Naive thymus-derived CD4-positive, alpha-beta T cell (primary cell): ENCODE results near the gene XPC. TPM values are rescaled to one million over a fixed set of nuclear protein-coding genes. Genes with fewer than 3 reads are reported as not detected.

Source experiments
- ATAC-seq: fragments of 150-1000 bp; cut with Tn5 transposase; 2 replicates; pipeline ENCODE4 v1.10.0; 2021; ENCODE audit warnings: mild to moderate bottlenecking, moderate library complexity
- CTCF ChIA-PET: fragments of 350-600 bp; sonication (Branson Sonifier 250); formaldehyde crosslinking; loops from one replicate; lab custom pipeline; 2021; ENCODE audit warnings: antibody characterized with exemption; lab: Charles Lee
- POLR2A ChIA-PET: fragments of 350-600 bp; sonication (Branson Sonifier 250); formaldehyde crosslinking; loops from one replicate; lab custom pipeline; 2021; ENCODE audit warnings: antibody characterized with exemption, inconsistent platforms; lab: Charles Lee
- DNase-seq, 9 donors: peaks; one replicate each; pipeline versions ENCODE4 v3.0.0 to v3.0.0-alpha.2; 2020 to 2022; ENCODE audit warnings: mixed read lengths in 1 of 9
- H3K27ac ChIP-seq: one replicate; pipeline ENCODE4 v1.7.0; 2013; ENCODE audit warnings: mild to moderate bottlenecking, low read depth, low read length, moderate library complexity
- H3K27me3 ChIP-seq, 2 donors: one replicate each; pipeline ENCODE4 v1.7.0; 2013; ENCODE audit warnings: low read length in 2 of 2, mild to moderate bottlenecking in 2 of 2, moderate library complexity in 2 of 2; ENCODE audit not compliant: control insufficient read depth in 2 of 2, insufficient read depth in 2 of 2
- H3K36me3 ChIP-seq, 3 experiments: 1 replicate in 2 of 3; 2 replicates in 1 of 3; pipeline ENCODE4 v1.7.0; 2013; ENCODE audit warnings: low read length in 3 of 3, mild to moderate bottlenecking in 3 of 3, moderate library complexity in 1 of 3; ENCODE audit not compliant: insufficient read depth in 3 of 3, control insufficient read depth in 2 of 3
- H3K4me1 ChIP-seq, 2 donors: one replicate each; pipeline ENCODE4 v1.7.0; 2013; ENCODE audit warnings: low read length in 2 of 2, mild to moderate bottlenecking in 2 of 2, moderate library complexity in 1 of 2; ENCODE audit not compliant: control insufficient read depth in 2 of 2, insufficient read depth in 2 of 2
- H3K4me3 ChIP-seq: 2 replicates; pipeline ENCODE4 v1.7.0; 2013; ENCODE audit warnings: mild to moderate bottlenecking, low read length
- H3K9me3 ChIP-seq, 3 experiments: 1 replicate in 2 of 3; 2 replicates in 1 of 3; pipeline ENCODE4 v1.7.0; 2013; ENCODE audit warnings: low read length in 3 of 3; ENCODE audit not compliant: control insufficient read depth in 2 of 3
- H3K27ac Mint-ChIP-seq, 9 donors: one replicate each; pipeline ENCODE4 v1.8.0; 2020 to 2022; ENCODE audit warnings: mixed read lengths in 9 of 9, mild to moderate bottlenecking in 8 of 9, moderate library complexity in 5 of 9, inconsistent platforms in 2 of 9
- H3K27me3 Mint-ChIP-seq, 5 donors: one replicate each; pipeline ENCODE4 v1.8.0; 2021 to 2022; ENCODE audit warnings: mixed read lengths in 5 of 5, mild to moderate bottlenecking in 1 of 5
- H3K36me3 Mint-ChIP-seq, 5 donors: one replicate each; pipeline ENCODE4 v1.8.0; 2020 to 2022; ENCODE audit warnings: mixed read lengths in 5 of 5, mild to moderate bottlenecking in 3 of 5, inconsistent platforms in 1 of 5
- H3K4me1 Mint-ChIP-seq, 7 donors: one replicate each; pipeline ENCODE4 v1.8.0; 2020 to 2022; ENCODE audit warnings: mixed read lengths in 7 of 7, mild to moderate bottlenecking in 3 of 7, inconsistent platforms in 1 of 7
- H3K4me3 Mint-ChIP-seq, 10 donors: one replicate each; pipeline ENCODE4 v1.8.0; 2020 to 2022; ENCODE audit warnings: mild to moderate bottlenecking in 10 of 10, mixed read lengths in 10 of 10, moderate library complexity in 6 of 10, inconsistent platforms in 2 of 10
- H3K9me3 Mint-ChIP-seq, 11 donors: one replicate each; pipeline ENCODE4 v1.8.0; 2020 to 2022; ENCODE audit warnings: mixed read lengths in 11 of 11, mild to moderate bottlenecking in 4 of 11, inconsistent platforms in 1 of 11, moderate library complexity in 1 of 11
- intact Hi-C, 2 donors: fragments of 100-400 bp; cut with micrococcal nuclease; formaldehyde crosslinking; loops; one replicate each; pipeline ENCODE4 v1.15.1; 2023
- polyA plus RNA-seq, 2 donors: library from polyadenylated mRNA; unstranded; fragments of 300-500 nt; fragmentation: Illumina TruSeq; gene quantifications; one replicate each; pipeline ENCODE4 v1.2.3, GENCODE V29; 2021
- total RNA-seq, 6 experiments: library from RNA in 5 of 6; stranded (reverse) in 5 of 6; gene quantifications; 1 replicate in 5 of 6; 2 replicates in 1 of 6; pipeline ENCODE4 v1.2.3 and lab custom pipeline; 2021 to 2026

The XPC gene
- total and polyA plus RNA-seq, 7 experiments from 2014 or later = 50.0 to 94.8 (median 57.7) TPM

GRCh38 chr3:14142567-14143270 is 35.7 kb downstream of the XPC start:
- Mint-ChIP-seq H3K4me1 (peaks cover 36 to 64% (median 56%) of the 10 kb centered on the region in 7 donors), H3K4me3 (peak overlapping the region; percentile 57 to 80 (median 66)), H3K27ac (peak overlapping the region; percentile 89 to 100 (median 97)), H3K27me3 (no peaks in the 10 kb centered on the region), H3K36me3 (peaks cover 0 to 38% (median 9%) of the 10 kb centered on the region in 5 donors), H3K9me3 (no peaks in the 10 kb centered on the region)
- peak; percentile 75 for ATAC-seq
- DNase-seq = peak; percentile 34 to 87 (median 75)
- intact Hi-C loops = loop anchor here (1.0 to 10.0 kb wide), 3 partner anchors 260 to 1130 kb away; partner anchors contain the start of gene SLC6A6 (in 1 of the 2)
- H3K27me3 ChIP-seq = no peaks in the 10 kb centered on the region
- no peak overlapping the region for H3K4me3 ChIP-seq
- ChIA-PET CTCF (interaction anchor here (0.7 to 2.7 kb wide), 3 partner anchors 16 to 246 kb away, joined by 3 to 12 read pairs (median 4); partner anchors contain the start of genes CHCHD4 and TMEM43), POLR2A (interaction anchor here (0.7 to 7.2 kb wide), 9 partner anchors 11 to 490 kb away, joined by 3 to 96 read pairs (median 4); partner anchors contain the start of genes CHCHD4, LSM3, TMEM43 and XPC)
- H3K27ac ChIP-seq = peak overlapping the region; percentile 79
- peaks cover 0 to 68% (median 5%) of the 10 kb centered on the region in 3 experiments for H3K36me3 ChIP-seq
- no peaks in the 10 kb centered on the region for H3K9me3 ChIP-seq
- H3K4me1 ChIP-seq = peaks cover 50 to 52% of the 10 kb centered on the region in 2 donors

DNA sequence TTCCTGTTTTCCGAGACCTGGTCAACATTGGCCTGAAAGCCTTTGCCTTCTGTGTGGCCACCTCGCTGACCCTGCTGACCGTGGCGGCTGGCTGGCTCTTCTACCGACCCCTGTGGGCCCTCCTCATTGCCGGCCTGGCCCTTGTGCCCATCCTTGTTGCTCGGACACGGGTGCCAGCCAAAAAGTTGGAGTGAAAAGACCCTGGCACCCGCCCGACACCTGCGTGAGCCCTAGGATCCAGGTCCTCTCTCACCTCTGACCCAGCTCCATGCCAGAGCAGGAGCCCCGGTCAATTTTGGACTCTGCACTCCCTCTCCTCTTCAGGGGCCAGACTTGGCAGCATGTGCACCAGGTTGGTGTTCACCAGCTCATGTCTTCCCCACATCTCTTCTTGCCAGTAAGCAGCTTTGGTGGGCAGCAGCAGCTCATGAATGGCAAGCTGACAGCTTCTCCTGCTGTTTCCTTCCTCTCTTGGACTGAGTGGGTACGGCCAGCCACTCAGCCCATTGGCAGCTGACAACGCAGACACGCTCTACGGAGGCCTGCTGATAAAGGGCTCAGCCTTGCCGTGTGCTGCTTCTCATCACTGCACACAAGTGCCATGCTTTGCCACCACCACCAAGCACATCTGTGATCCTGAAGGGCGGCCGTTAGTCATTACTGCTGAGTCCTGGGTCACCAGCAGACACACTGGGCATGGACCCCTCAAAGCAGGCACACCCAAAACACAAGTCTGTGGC is 36.6 kb downstream of the XPC start:
- no peak for ATAC-seq

DNA sequence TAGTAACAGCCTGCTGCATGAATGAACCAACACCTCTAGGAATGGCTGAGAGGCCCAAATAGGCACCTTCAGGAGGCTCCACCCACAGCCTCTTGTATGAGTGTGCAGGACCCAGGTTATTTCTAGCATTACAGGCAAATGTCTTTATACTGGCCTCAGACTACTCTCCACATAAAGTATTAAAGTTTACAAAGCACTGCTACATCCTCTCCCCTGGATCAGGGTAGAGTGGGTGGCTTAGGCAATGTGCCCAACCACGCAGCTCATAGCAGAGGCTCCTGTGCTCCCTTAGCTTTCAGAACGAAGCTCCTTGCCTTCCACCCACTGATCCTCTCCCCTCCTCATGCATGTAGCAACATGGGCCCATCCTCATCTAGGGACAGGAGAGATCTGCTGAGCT is 37.3 kb downstream of the XPC start:
- ChIA-PET CTCF (interaction anchor here (2.7 kb wide), 1 partner anchor 16 kb away, joined by 12 read pairs; the partner anchor contains the start of genes CHCHD4 and TMEM43), POLR2A (interaction anchor here (2.8 to 7.2 kb wide), 3 partner anchors 15 to 37 kb away, joined by 14 to 96 read pairs (median 22); partner anchors contain the start of genes CHCHD4, LSM3, TMEM43 and XPC)
- Mint-ChIP-seq H3K27ac (peak overlapping the region; percentile 84 to 100 (median 96)), H3K4me3 (peak overlapping the region in 4 of 10 donors; percentile 15 to 74 (median 58)), H3K27me3 (no peaks in the 10 kb centered on the region), H3K36me3 (peaks cover under 1 to 30% (median 4%) of the 10 kb centered on the region in 5 donors), H3K4me1 (peaks cover 30 to 60% (median 50%) of the 10 kb centered on the region in 7 donors), H3K9me3 (no peaks in the 10 kb centered on the region)
- Histone ChIP-seq H3K36me3 (peaks cover 0 to 68% (median 1%) of the 10 kb centered on the region in 3 experiments), H3K4me3 (no peak overlapping the region), H3K27me3 (no peaks in the 10 kb centered on the region), H3K27ac (peak overlapping the region; percentile 79), H3K9me3 (no peaks in the 10 kb centered on the region), H3K4me1 (peaks cover 50 to 52% of the 10 kb centered on the region in 2 donors)
- ATAC-seq (no peak), DNase-seq (no peak)
- intact Hi-C loops = loop anchor here in 1 of 2 donors (5.0 to 10.0 kb wide), 2 partner anchors 486 to 1129 kb away; no protein-coding TSS in a partner anchor

More for the DNA sequence above, 36.6 kb downstream of the XPC start:
- Histone ChIP-seq H3K27me3 (no peaks in the 10 kb centered on the region), H3K9me3 (no peaks in the 10 kb centered on the region), H3K27ac (peak overlapping the region; percentile 79), H3K4me1 (peaks cover 50 to 52% of the 10 kb centered on the region in 2 donors), H3K4me3 (no peak overlapping the region), H3K36me3 (peaks cover 0 to 68% (median 4%) of the 10 kb centered on the region in 3 experiments)
- Mint-ChIP-seq H3K27me3 (no peaks in the 10 kb centered on the region), H3K27ac (peak overlapping the region; percentile 89 to 100 (median 97)), H3K4me3 (peak overlapping the region in 8 of 10 donors; percentile 1 to 80 (median 62)), H3K9me3 (no peaks in the 10 kb centered on the region), H3K36me3 (peaks cover 0 to 35% (median 7%) of the 10 kb centered on the region in 5 donors), H3K4me1 (peaks cover 33 to 64% (median 56%) of the 10 kb centered on the region in 7 donors)
- intact Hi-C loops = loop anchor here (1.0 to 10.0 kb wide), 3 partner anchors 261 to 1129 kb away; partner anchors contain the start of gene SLC6A6 (in 1 of the 2)
- ChIA-PET CTCF (interaction anchor here (2.7 kb wide), 1 partner anchor 17 kb away, joined by 12 read pairs; the partner anchor contains the start of genes CHCHD4 and TMEM43), POLR2A (interaction anchor here (0.7 to 7.2 kb wide), 7 partner anchors 10 to 490 kb away, joined by 3 to 96 read pairs (median 4); partner anchors contain the start of genes CHCHD4, LSM3, TMEM43 and XPC)
- no peak for DNase-seq

- peaks cover 50 to 52% of the 10 kb centered on the region in 2 donors for H3K4me1 ChIP-seq
- H3K9me3 Mint-ChIP-seq = no peaks in the 10 kb centered on the region
- H3K27me3 Mint-ChIP-seq = no peaks in the 10 kb centered on the region
- DNase-seq (no peak), ATAC-seq (no peak)
- peaks cover 30 to 56% (median 46%) of the 10 kb centered on the region in 7 donors for H3K4me1 Mint-ChIP-seq
- peaks cover 5 to 30% (median 6%) of the 10 kb centered on the region in 5 donors for H3K36me3 Mint-ChIP-seq
- ChIA-PET POLR2A (interaction anchor here (2.8 to 7.2 kb wide), 3 partner anchors 15 to 38 kb away, joined by 14 to 96 read pairs (median 22); partner anchors contain the start of genes CHCHD4, LSM3, TMEM43 and XPC), CTCF (interaction anchor here (2.7 kb wide), 1 partner anchor 16 kb away, joined by 12 read pairs; the partner anchor contains the start of genes CHCHD4 and TMEM43)
- H3K9me3 ChIP-seq = no peaks in the 10 kb centered on the region
- H3K27ac ChIP-seq = peak overlapping the region; percentile 79
- H3K4me3 Mint-ChIP-seq = no peak overlapping the region
- no peak overlapping the region for H3K4me3 ChIP-seq
- H3K36me3 ChIP-seq = peaks cover 0 to 68% (median 6%) of the 10 kb centered on the region in 3 experiments
- intact Hi-C loops = loop anchor here in 1 of 2 donors (5.0 to 10.0 kb wide), 2 partner anchors 486 to 1128 kb away; no protein-coding TSS in a partner anchor
- no peaks in the 10 kb centered on the region for H3K27me3 ChIP-seq
- H3K27ac Mint-ChIP-seq = peak overlapping the region in 8 of 9 donors; percentile 56 to 100 (median 96)
Observed at GRCh38 chr3:14140668-14141067, 37.7 kb downstream of the XPC start.

DNA sequence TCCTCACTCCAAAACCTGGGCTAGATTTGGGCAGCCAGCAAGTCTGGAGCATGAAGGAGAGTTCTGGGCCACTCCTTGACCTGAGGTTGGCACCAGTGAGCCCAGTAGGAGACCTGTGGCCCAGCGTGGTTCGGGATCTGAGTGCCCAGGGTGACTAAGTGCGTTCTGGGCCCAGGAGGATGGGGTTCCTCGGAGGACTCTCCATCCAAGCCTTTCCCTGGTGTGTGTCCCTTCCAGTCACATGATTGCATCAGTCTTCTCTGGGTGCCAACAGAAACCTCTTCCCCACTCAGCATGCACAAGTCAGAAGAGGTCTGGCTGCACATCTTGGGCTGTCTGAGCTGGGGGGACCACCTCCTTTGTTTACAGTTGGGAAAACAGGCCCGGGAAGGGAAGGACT is 38.6 kb downstream of the XPC start:
- CTCF ChIA-PET = no interaction called here
- Mint-ChIP-seq H3K27ac (peak overlapping the region in 7 of 9 donors; percentile 52 to 100 (median 76)), H3K27me3 (no peaks in the 10 kb centered on the region), H3K4me3 (no peak overlapping the region), H3K9me3 (no peaks in the 10 kb centered on the region), H3K4me1 (peaks cover 26 to 47% (median 39%) of the 10 kb centered on the region in 7 donors), H3K36me3 (peaks cover 6 to 34% (median 9%) of the 10 kb centered on the region in 5 donors)
- Histone ChIP-seq H3K27me3 (no peaks in the 10 kb centered on the region), H3K4me1 (peaks cover 41 to 45% of the 10 kb centered on the region in 2 donors), H3K4me3 (no peak overlapping the region), H3K9me3 (no peaks in the 10 kb centered on the region), H3K27ac (no peak overlapping the region), H3K36me3 (peaks cover 0 to 71% (median 12%) of the 10 kb centered on the region in 3 experiments)
- POLR2A ChIA-PET = interaction anchor here (0.7 to 0.8 kb wide), 2 partner anchors 15 to 1540 kb away, joined by 3 read pairs; partner anchors contain the start of genes CHCHD4 and TMEM43
- intact Hi-C loops = loop anchor here in 1 of 2 donors (5.0 to 10.0 kb wide), 2 partner anchors 485 to 1127 kb away; no protein-coding TSS in a partner anchor
- DNase-seq (no peak), ATAC-seq (no peak)
